ENCODE measurements around the gene KIF13A.

Gene KIF13A

DNA sequence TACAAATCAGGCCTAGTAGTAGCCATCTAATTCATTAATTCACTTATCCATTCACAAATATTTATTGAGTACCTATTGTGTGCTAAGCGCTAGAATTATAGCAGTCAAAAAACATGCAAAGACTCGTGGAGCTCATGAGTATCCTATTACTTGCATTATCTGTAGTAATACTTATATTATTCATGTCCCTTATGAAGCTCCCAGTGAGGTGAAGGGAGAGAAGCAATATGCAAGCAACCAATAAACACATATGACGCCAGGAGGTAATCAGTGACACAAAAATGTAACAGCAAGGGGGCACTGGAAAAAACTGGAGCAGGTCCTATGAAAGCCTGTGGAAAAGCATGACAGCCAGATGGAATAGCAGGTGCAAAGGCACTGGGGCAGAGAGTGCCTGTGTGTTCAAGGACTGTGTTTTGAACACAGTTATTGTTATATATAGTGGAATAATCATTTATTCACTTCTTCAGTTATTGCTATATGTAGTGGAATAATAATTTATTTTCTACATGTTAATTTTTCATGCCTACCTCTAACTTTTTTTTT lies 109.5 kb downstream of the KIF13A start:
- no peak for DNase-seq (ENCODE audit: low read depth, low spot score)
- Histone ChIP-seq H3K4me1 (ENCODE audit: control insufficient read depth, insufficient read depth, low read length) (no peaks in the 10 kb centered on the region), H3K27ac (ENCODE audit: low read length) (no peak overlapping the region), H3K9me3 (ENCODE audit: control insufficient read depth, insufficient read depth, low read length) (no peaks in the 10 kb centered on the region), H3K27me3 (ENCODE audit: control insufficient read depth, insufficient read depth, low read length) (no peaks in the 10 kb centered on the region), H3K4me3 (ENCODE audit: low read length) (no peak overlapping the region), H3K36me3 (ENCODE audit: control insufficient read depth, insufficient read depth, low read length) (no peaks in the 10 kb centered on the region)
- no CpG with 5 or more reads among the region's 3 CpGs for WGBS (ENCODE audit: insufficient coverage, insufficient read length)

DNA sequence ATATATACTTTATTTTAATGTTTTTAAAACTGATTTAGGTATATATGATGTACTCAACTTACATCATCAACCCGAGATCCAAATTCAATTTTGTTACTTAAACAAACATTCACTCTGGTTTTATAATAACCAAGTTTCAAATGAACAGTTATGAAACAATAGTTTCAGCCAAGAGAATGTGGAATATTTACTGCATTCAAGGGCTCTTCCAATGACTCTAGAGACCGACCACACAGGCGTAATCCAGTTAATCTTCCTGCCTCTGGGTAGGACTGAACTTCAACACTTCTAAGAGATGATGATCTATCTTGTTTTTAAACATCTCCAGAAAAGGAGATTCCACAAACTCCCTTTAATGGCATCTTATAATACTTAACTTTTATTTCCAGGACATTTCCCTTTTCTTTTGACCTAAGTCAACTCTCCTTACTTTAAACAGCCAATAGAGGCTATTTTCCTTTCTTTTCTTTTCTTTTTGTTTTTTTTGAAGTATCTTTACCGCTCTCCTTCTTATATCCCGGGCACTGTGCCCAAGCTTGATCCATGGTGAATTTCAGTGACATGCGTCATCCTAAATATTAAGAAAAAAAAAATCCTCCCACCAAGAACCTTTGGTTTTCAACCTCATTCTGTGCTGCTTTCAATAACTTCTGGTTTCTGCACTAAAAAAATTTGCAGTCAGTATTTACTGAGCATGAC lies 110.1 kb downstream of the KIF13A start:
- Histone ChIP-seq H3K27me3 (ENCODE audit: control insufficient read depth, insufficient read depth, low read length) (no peaks in the 10 kb centered on the region), H3K4me1 (ENCODE audit: control insufficient read depth, insufficient read depth, low read length) (no peaks in the 10 kb centered on the region), H3K36me3 (ENCODE audit: control insufficient read depth, insufficient read depth, low read length) (no peaks in the 10 kb centered on the region), H3K4me3 (ENCODE audit: low read length) (no peak overlapping the region), H3K9me3 (ENCODE audit: control insufficient read depth, insufficient read depth, low read length) (no peaks in the 10 kb centered on the region), H3K27ac (ENCODE audit: low read length) (no peak overlapping the region)
- WGBS (ENCODE audit: insufficient coverage, insufficient read length), result no CpG with 5 or more reads among the region's 6 CpGs
- DNase-seq (ENCODE audit: low read depth, low spot score), result no peak

DNA sequence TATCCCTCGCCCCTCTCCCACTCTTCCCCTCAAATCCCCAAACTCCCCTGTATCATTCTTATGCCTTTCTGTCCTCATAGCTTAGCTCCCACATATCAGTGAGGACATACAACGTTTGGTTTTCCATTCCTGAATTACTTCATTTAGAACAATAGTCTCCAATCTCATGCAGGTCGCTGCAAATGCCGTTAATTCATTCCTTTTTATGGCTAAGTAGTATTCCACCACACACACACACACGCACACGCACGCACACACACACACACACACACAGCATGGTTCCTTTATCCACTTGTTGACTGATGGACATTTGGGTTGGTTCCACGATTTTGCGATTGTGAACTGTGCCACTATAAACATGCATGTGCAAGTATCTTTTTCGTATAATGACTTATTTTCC lies 112.7 kb downstream of the KIF13A start:
- WGBS (ENCODE audit: insufficient coverage, insufficient read length), result no CpG with 5 or more reads among the region's 10 CpGs
- Histone ChIP-seq H3K27ac (ENCODE audit: low read length) (no peak overlapping the region), H3K4me1 (ENCODE audit: control insufficient read depth, insufficient read depth, low read length) (no peaks in the 10 kb centered on the region), H3K27me3 (ENCODE audit: control insufficient read depth, insufficient read depth, low read length) (no peaks in the 10 kb centered on the region), H3K36me3 (ENCODE audit: control insufficient read depth, insufficient read depth, low read length) (no peaks in the 10 kb centered on the region), H3K9me3 (ENCODE audit: control insufficient read depth, insufficient read depth, low read length) (no peaks in the 10 kb centered on the region), H3K4me3 (ENCODE audit: low read length) (no peak overlapping the region)
- no peak for DNase-seq (ENCODE audit: low read depth, low spot score)

DNA sequence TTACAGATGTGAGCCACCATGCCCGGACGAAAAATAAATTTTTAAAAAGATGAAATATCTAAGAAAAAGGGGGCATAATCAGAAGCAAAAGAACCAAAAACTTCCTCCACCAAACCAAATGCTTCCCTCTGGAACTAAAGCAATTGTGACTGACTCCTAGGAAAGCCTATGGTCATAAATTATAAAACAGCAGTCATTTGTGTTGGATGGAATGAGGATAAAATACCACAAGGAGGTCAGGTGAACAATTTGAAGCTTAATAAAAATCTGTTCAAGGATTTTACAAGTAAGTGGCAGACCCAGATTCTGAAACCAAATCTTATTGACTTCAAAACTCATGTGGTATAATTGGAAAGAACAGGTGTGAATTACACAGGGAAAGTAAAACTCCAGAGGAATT lies 114.5 kb downstream of the KIF13A start:
- Histone ChIP-seq H3K27me3 (ENCODE audit: control insufficient read depth, insufficient read depth, low read length) (no peaks in the 10 kb centered on the region), H3K36me3 (ENCODE audit: control insufficient read depth, insufficient read depth, low read length) (no peaks in the 10 kb centered on the region), H3K4me1 (ENCODE audit: control insufficient read depth, insufficient read depth, low read length) (no peaks in the 10 kb centered on the region), H3K9me3 (ENCODE audit: control insufficient read depth, insufficient read depth, low read length) (no peaks in the 10 kb centered on the region), H3K27ac (ENCODE audit: low read length) (no peak overlapping the region), H3K4me3 (ENCODE audit: low read length) (no peak overlapping the region)
- no peak for DNase-seq (ENCODE audit: low read depth, low spot score)
- no CpG with 5 or more reads among the region's 2 CpGs for WGBS (ENCODE audit: insufficient coverage, insufficient read length)

DNA sequence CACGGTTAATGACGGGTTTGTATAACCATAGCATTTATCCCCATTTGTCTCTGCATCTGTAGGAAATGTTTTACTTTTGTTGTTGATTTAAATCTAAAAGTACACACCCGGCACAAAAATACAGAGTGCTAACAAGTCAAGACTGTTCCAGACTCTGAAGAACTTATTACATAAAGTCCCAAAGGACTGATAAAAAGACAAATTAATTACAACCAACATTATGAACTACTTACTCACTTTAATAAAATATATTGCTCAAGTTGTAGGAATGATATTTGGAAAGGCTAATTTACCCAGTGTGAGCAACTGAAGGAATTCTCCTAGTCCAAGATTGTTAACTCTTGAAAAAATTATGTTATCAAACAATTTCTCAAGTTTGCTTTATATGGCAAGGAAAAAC lies 115.6 kb downstream of the KIF13A start:
- Histone ChIP-seq H3K9me3 (ENCODE audit: control insufficient read depth, insufficient read depth, low read length) (no peaks in the 10 kb centered on the region), H3K27me3 (ENCODE audit: control insufficient read depth, insufficient read depth, low read length) (no peaks in the 10 kb centered on the region), H3K36me3 (ENCODE audit: control insufficient read depth, insufficient read depth, low read length) (no peaks in the 10 kb centered on the region), H3K4me1 (ENCODE audit: control insufficient read depth, insufficient read depth, low read length) (no peaks in the 10 kb centered on the region), H3K27ac (ENCODE audit: low read length) (no peak overlapping the region), H3K4me3 (ENCODE audit: low read length) (no peak overlapping the region)
- WGBS (ENCODE audit: insufficient coverage, insufficient read length), result no CpG with 5 or more reads among the region's 3 CpGs
- no peak for DNase-seq (ENCODE audit: low read depth, low spot score)

DNA sequence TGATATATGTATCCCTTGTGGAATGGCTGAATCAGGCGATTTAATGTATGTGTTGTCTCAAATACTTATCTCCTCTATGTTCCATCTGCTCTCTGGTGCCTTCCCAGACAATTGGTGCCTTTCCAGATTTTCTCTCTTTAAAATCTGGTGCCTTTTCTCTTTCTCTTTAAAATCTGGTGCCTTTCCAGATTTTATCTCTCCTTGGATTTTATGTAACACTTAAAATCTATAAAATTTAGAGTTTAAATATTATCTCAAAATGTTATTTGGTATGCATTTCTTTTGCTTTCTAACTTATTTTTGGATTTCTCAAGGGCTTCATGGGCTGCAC lies 116.3 kb downstream of the KIF13A start:
- DNase-seq (ENCODE audit: low read depth, low spot score), result no peak
- WGBS (ENCODE audit: insufficient coverage, insufficient read length), result no CpG with 5 or more reads among the region's 1 CpG

DNA sequence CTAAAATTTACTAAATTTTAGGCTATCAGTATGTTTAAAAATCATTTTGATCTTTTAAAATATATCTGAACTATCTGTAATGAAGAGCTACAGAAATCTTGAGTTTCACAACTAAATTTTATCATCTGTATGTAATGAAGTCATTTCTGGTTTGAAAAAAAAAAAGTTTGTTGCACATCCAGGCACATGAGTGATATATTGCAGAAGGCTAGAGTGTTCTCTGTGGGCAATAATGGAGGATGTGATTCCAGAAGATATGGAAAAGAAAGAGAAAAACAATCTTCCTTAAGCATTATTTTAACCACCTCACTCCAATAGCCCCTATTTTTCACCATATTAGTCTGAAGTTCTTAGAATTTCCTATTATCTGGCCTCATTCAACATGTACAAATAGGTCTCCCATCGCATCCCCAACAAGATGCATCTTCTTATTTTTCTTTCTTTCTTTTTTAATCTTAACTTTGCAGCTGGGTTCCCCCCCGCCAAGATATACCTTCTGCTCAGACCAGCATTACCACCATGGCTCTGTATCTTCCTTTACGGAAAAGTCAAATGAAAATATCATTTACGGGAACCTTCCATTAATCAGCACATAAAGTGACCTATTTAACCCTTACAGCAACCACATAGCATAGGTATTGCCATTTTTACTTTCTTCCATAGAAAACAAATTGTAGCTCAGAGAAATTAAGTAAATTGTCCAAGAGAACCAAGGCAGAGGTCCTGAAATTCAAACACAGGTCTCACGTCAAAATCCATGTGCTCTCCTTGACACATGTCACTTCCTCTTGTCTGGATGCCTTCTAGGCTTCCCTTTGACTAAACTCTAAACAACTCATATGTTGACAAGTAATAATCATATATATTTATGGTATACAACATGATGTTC lies 116.9 kb downstream of the KIF13A start:
- Histone ChIP-seq H3K27me3 (ENCODE audit: control insufficient read depth, insufficient read depth, low read length) (no peaks in the 10 kb centered on the region), H3K27ac (ENCODE audit: low read length) (no peak overlapping the region), H3K4me3 (ENCODE audit: low read length) (no peak overlapping the region), H3K36me3 (ENCODE audit: control insufficient read depth, insufficient read depth, low read length) (no peaks in the 10 kb centered on the region), H3K9me3 (ENCODE audit: control insufficient read depth, insufficient read depth, low read length) (no peaks in the 10 kb centered on the region), H3K4me1 (ENCODE audit: control insufficient read depth, insufficient read depth, low read length) (no peaks in the 10 kb centered on the region)
- no CpG with 5 or more reads among the region's 5 CpGs for WGBS (ENCODE audit: insufficient coverage, insufficient read length)
- no peak for DNase-seq (ENCODE audit: low read depth, low spot score)

More for the DNA sequence above, 116.3 kb downstream of the KIF13A start:
- Histone ChIP-seq H3K36me3 (ENCODE audit: control insufficient read depth, insufficient read depth, low read length) (no peaks in the 10 kb centered on the region), H3K27ac (ENCODE audit: low read length) (no peak overlapping the region), H3K4me1 (ENCODE audit: control insufficient read depth, insufficient read depth, low read length) (no peaks in the 10 kb centered on the region), H3K4me3 (ENCODE audit: low read length) (no peak overlapping the region), H3K9me3 (ENCODE audit: control insufficient read depth, insufficient read depth, low read length) (no peaks in the 10 kb centered on the region), H3K27me3 (ENCODE audit: control insufficient read depth, insufficient read depth, low read length) (no peaks in the 10 kb centered on the region)

DNA sequence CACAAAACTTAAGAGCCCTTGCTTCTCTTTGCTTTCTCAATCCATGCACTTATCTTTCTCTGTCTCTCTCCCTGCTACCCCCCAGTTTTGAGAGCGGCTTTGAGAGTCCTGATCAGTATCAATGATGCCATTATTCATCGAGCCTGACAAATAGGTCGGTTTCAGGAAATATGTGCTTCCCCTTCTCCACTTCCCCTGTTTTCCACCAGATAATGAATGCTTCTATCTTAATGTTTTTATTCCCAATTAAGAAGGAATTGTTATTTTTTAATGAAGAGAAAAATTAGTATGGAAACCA lies 117.7 kb downstream of the KIF13A start:
- Histone ChIP-seq H3K27ac (ENCODE audit: low read length) (no peak overlapping the region), H3K36me3 (ENCODE audit: control insufficient read depth, insufficient read depth, low read length) (no peaks in the 10 kb centered on the region), H3K27me3 (ENCODE audit: control insufficient read depth, insufficient read depth, low read length) (no peaks in the 10 kb centered on the region), H3K9me3 (ENCODE audit: control insufficient read depth, insufficient read depth, low read length) (no peaks in the 10 kb centered on the region), H3K4me1 (ENCODE audit: control insufficient read depth, insufficient read depth, low read length) (no peaks in the 10 kb centered on the region), H3K4me3 (ENCODE audit: low read length) (no peak overlapping the region)
- WGBS (ENCODE audit: insufficient coverage, insufficient read length), result no CpG with 5 or more reads among the region's 3 CpGs
- DNase-seq (ENCODE audit: low read depth, low spot score), result no peak

DNA sequence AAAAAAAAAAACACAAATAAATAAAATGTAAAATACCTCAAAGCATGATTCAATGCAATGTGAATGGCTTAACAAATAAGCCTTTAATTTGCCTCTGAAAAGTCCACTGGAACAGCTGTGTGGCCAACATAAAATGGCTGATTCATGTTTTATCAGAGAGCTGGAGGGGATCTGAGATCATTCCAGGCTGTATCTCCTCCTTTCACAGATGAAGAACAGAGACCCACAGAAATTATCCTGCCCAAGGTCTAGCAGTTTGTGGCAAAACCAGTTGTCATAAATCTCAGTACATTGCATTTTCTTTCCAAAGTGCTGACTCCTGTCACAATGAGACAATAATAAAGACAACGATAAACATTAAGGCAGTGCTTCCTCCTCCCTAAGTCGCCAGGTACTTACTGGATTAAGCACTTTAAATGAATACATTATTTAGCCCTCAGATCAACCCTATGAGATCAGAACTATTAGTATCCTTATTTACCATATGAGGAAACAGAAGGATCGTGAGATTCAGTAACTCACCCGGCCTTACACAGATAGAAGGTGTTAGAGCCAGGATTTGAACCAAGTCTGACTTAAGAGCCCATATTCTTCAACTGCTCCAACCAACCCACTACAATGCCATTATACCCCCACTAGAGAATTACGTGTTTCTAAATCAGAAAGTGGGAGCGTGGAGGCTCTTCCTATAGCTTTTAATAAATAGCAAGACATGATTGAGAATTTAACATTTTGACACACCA lies 118.3 kb downstream of the KIF13A start:
- DNase-seq (ENCODE audit: low read depth, low spot score), result no peak

DNA sequence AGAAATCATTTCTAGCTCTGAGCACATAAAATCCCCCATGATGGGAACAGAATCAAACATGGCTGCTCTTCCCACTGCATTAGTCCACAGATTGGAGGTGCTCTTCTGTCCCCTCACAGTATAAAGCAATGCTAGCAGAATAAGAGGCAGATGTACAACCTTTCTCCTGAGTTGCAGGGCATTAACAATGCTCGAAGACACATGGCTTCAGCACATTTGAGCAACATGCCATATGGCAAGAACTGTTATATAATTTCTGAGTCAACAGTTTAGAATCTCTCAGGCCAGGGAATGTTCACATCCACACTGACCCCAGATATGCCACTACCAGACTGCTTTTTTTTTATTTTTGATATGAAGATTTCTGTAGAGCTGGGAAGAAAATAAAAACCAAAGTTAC lies 119.6 kb downstream of the KIF13A start:
- Histone ChIP-seq H3K4me3 (ENCODE audit: low read length) (no peak overlapping the region), H3K36me3 (ENCODE audit: control insufficient read depth, insufficient read depth, low read length) (no peaks in the 10 kb centered on the region), H3K4me1 (ENCODE audit: control insufficient read depth, insufficient read depth, low read length) (no peaks in the 10 kb centered on the region), H3K27ac (ENCODE audit: low read length) (no peak overlapping the region), H3K27me3 (ENCODE audit: control insufficient read depth, insufficient read depth, low read length) (no peaks in the 10 kb centered on the region), H3K9me3 (ENCODE audit: control insufficient read depth, insufficient read depth, low read length) (no peaks in the 10 kb centered on the region)
- no CpG with 5 or more reads among the region's 1 CpG for WGBS (ENCODE audit: insufficient coverage, insufficient read length)
- DNase-seq (ENCODE audit: low read depth, low spot score), result no peak

More for the DNA sequence above, 118.3 kb downstream of the KIF13A start:
- no CpG with 5 or more reads among the region's 6 CpGs for WGBS (ENCODE audit: insufficient coverage, insufficient read length)
- Histone ChIP-seq H3K27me3 (ENCODE audit: control insufficient read depth, insufficient read depth, low read length) (no peaks in the 10 kb centered on the region), H3K4me1 (ENCODE audit: control insufficient read depth, insufficient read depth, low read length) (no peaks in the 10 kb centered on the region), H3K4me3 (ENCODE audit: low read length) (no peak overlapping the region), H3K36me3 (ENCODE audit: control insufficient read depth, insufficient read depth, low read length) (no peaks in the 10 kb centered on the region), H3K27ac (ENCODE audit: low read length) (no peak overlapping the region), H3K9me3 (ENCODE audit: control insufficient read depth, insufficient read depth, low read length) (no peaks in the 10 kb centered on the region)

All from iPS DF 6.9 (cell line).